Activated CD8-positive, alpha-beta memory T cell treated with anti-CD3 and anti-CD28 coated beads, Interleukin-2, amount 50 U/mL, for 4 hours (primary cell): ENCODE measurements around the gene UGT1A5.

ENCODE experiments used
- DNase-seq: peaks from one replicate; pipeline ENCODE4 v3.0.0-alpha.2; 2020

UGT1A5 gene

GRCh38 chr2:233712611-233713261, at the start of gene UGT1A5:
Gene UGT1A5, plus strand, starts transcription at chr2:233712907. Its CDS starts 85 bp downstream, at chr2:233712992.
- no peak for DNase-seq

GRCh38 chr2:233663911-233664310, 48.8 kb upstream of the UGT1A5 start:
- DNase-seq: no peak

GRCh38 chr2:233668605-233669260, 44.0 kb upstream of the UGT1A5 start:
- no peak for DNase-seq

DNA sequence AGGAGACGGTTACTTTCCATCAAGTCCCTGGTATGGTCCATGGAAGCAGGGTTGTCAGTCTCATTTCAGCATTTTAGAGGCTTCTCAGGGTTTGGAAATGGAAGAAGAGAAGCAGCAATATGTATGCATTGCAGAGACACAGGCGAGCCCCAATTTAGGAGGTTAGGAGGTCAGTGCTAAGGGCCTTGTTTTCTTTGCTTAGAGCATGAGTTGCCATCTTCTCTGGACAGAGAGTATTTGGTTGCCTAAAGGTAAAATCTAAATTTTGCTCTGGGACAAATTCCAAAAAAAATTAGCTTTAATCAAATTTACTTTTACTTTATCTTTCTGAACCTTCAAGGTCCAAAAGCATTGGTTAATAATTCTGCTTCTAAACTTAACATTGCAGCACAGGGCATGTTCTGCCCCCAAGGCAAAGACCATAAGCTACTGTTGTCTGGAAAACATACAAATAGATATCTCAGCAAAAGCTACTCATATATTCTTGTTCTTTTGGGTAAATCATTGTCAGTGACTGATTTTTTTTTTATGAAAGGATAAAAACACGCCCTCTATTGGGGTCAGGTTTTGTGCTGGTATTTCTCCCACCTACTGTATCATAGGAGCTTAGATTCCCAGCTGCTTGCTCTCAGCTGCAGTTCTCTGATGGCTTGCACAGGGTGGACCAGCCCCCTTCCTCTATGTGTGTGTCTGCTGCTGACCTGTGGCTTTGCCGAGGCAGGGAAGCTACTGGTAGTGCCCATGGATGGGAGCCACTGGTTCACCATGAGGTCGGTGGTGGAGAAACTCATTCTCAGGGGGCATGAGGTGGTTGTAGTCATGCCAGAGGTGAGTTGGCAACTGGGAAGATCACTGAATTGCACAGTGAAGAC, 41.2 kb upstream of the UGT1A5 start, which contains the start of gene UGT1A9:
Gene UGT1A9, plus strand, starts transcription at position 609 of the 872 bp plus-strand sequence. Its CDS starts 37 bp downstream, at position 646.
- DNase-seq: no peak

- no peak for DNase-seq
Measured at GRCh38 chr2:233672886-233673285, 39.8 kb upstream of the UGT1A5 start.

GRCh38 chr2:233673896-233674295, 38.8 kb upstream of the UGT1A5 start:
- no peak for DNase-seq

DNA sequence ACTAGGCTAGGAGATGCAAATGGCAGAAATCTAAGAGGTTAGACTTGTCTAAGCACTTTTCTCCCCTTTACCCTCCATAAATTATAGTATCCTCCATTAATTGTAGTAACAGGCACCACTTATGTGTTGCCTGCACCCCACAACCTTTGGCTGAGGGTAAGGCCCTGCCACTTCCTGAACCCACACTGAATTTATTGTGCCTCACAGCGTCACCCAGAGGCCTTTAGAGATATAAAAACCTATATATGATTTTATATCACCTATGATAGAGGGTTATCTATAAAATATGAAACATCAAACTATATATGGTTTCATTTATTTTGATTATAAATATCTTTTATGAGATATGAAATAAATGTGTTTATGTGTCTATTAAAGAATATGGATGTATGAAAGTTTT, 38.4 kb upstream of the UGT1A5 start:
- no peak for DNase-seq

DNA sequence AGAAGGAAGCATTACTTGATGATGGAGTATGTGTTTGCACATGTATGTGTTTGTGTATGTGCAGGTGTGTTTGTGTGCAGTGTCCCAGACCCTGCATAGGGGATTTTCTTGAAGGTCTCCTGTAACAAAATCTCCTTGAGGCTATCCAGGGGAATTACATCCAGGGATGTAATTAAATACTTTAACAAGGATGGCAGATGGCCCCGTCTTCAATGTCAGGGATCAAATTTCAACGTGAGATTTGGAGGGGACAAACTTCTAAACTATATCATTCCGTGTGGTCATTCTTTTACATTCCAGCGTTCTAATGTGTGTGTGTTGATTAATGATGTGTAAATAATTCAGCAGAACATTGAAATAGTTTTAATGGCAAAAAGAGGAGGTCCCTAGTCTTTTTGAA, 37.7 kb upstream of the UGT1A5 start:
- DNase-seq: no peak

- no peak for DNase-seq
Measured at GRCh38 chr2:233676046-233676445, 36.7 kb upstream of the UGT1A5 start.

GRCh38 chr2:233679196-233679595, 33.5 kb upstream of the UGT1A5 start:
- DNase-seq: no peak

- DNase-seq: no peak
Measured at GRCh38 chr2:233680361-233681045, 32.2 kb upstream of the UGT1A5 start.

DNA sequence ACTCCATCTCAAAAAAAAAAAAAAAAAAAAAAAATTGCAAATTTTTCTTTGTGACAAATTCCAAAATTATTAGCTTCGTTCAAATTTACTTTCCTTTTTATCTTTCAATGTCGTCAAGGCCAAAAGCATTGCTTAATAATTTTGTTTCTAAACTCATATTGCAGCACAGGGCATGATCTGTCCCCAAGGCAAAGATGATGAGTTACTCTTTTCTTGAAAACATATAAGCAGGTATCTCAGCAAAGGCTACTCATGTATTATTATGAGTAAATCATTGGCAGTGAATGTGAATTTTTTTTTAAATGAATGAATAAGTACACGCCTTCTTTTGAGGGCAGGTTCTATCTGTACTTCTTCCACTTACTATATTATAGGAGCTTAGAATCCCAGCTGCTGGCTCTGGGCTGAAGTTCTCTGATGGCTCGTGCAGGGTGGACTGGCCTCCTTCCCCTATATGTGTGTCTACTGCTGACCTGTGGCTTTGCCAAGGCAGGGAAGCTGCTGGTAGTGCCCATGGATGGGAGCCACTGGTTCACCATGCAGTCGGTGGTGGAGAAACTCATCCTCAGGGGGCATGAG, 31.1 kb upstream of the UGT1A5 start, which contains the start of gene UGT1A7:
Gene UGT1A7, plus strand, starts transcription at position 381 of the 579 bp plus-strand sequence. Its CDS starts 37 bp downstream, at position 418.
- DNase-seq: no peak

GRCh38 chr2:233684640-233685039, 28.1 kb upstream of the UGT1A5 start:
- DNase-seq: no peak

- DNase-seq: no peak
Measured at GRCh38 chr2:233686928-233687327, 25.8 kb upstream of the UGT1A5 start.

DNA sequence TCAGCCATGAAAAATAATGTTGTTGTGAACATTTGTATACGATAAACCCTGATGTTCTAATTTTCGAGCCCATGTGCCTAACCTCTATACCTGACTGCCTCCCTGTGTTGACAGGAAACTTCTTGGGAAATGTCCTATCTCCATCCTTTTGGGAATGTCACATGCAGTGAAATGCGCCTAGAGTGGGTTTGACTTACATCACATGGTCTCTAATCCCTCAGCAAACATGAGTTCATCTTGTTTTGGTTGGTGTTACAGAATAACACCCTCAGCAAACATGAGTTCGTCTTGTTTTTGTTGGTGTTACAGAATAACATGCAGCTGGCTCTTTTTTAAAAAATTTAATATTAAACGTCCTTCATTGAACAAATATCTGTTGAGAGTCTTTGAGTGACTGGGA, 24.4 kb upstream of the UGT1A5 start:
- DNase-seq: no peak

DNA sequence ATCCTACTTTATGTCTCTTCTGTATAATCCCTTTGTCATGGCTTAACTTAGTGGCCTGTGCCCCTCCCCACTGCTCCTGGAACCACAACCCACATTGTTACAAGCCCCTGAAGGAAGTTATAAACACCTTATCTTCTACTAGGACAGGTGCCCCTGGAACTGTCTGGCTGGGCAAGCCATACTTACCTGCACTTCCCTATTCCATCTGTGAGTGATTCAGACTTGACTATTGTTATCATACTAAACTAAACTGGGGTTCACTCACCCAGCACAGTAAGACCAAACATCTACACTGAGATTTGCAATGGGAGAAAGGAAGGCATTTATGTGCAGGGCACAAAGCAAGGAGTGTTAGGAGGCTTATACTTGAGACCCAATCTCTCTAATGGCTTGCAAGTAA, 23.7 kb upstream of the UGT1A5 start:
- no peak for DNase-seq

GRCh38 chr2:233689501-233689900, 23.2 kb upstream of the UGT1A5 start:
- DNase-seq: no peak

GRCh38 chr2:233690444-233690843, 22.3 kb upstream of the UGT1A5 start:
- no peak for DNase-seq

- DNase-seq: no peak
Measured at GRCh38 chr2:233691443-233692433, 21.0 kb upstream of the UGT1A5 start.

GRCh38 chr2:233692648-233693047, 20.1 kb upstream of the UGT1A5 start, which contains the start of gene UGT1A6:
Gene UGT1A6, plus strand, starts transcription at chr2:233692890. Its CDS starts 115 bp downstream, at chr2:233693005.
- no peak for DNase-seq

GRCh38 chr2:233693963-233694362, 18.7 kb upstream of the UGT1A5 start:
- no peak for DNase-seq
